Spleen (tissue), 7 donors: ENCODE results near the gene KCTD5.

Experiments used
- POLR2A ChIP-seq, 3 donors: fragments of 450-650 bp; IDR thresholded peaks; one replicate each; pipeline ENCODE4 v1.5.1; 2017; ENCODE audit warnings: antibody characterized with exemption in 3 of 3, mild to moderate bottlenecking in 1 of 3
- POLR2AphosphoS5 ChIP-seq, 3 donors: sonication (generic); formaldehyde crosslinking; IDR thresholded peaks; one replicate each; pipeline ENCODE4 v1.5.1; 2017; ENCODE audit warnings: antibody characterized with exemption in 3 of 3
- TF ChIP-seq, protein P1 (sequence below), 11 experiments: fragments of 200-600 bp in 7 of 11; fragments of 450-650 bp in 4 of 11; sonication (generic) in 4 of 11; IDR thresholded peaks in 8 of 11; conservative IDR thresholded peaks in 3 of 11; 1 replicate in 7 of 11; 2 replicates in 4 of 11; pipeline versions ENCODE4 v1.4.0 to v1.8.0; 2016 to 2021; ENCODE audit warnings: antibody characterized with exemption in 11 of 11, inconsistent platforms in 4 of 11, mild to moderate bottlenecking in 1 of 11
- donor health status: DM: no; HTN: no; CAD: no; lungs with moderate emphysema.
- donor health status: DM: no; HTN: no; CAD: no.
- donor health status: DM: no; HTN: no; CAD: no.

DNA sequence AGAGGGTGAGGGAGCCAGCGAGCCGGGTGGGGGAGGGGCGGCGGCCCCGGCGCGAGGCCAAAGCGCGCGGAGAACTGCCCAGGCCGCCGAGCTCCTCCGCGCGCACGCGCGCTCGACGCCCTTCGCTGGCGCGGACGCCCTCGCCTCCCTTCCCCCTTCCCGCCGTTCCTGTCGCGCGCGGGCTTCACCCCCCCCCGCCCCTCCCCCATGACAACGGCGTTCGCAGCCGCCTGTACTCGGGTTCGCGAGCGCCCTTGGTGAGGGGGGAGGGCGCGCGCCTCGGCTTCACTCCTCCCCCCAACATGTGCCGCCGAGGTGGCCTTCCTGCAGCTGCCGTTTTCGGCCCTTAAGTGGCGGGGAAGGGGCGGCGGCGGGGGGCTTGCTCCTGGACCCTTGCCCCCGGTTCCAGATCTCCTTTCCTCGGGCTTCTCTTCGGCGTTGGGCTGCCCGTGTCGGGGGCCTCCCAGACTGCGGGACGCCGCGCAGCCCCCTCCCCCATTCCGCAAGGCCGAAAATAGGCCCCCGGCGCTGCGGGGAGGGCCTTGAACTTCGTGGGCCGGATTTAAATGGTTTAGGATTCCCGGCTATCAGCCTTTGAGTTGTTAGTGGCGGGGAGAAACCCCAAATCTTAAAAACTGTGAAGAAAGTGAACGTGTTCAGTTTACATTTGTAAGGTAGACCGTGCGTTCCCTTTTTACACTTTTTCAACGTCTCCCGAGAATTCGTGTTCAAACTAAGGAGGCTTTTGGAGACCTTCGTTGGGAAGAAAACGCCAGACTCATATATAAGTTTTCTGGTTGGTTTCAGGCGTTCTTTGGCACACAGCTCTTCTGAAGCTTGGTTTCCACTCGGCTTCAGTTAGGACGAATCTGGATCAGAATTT is 70.8 kb downstream of the KCTD5 start:
- TF ChIP-seq, protein P1, sequence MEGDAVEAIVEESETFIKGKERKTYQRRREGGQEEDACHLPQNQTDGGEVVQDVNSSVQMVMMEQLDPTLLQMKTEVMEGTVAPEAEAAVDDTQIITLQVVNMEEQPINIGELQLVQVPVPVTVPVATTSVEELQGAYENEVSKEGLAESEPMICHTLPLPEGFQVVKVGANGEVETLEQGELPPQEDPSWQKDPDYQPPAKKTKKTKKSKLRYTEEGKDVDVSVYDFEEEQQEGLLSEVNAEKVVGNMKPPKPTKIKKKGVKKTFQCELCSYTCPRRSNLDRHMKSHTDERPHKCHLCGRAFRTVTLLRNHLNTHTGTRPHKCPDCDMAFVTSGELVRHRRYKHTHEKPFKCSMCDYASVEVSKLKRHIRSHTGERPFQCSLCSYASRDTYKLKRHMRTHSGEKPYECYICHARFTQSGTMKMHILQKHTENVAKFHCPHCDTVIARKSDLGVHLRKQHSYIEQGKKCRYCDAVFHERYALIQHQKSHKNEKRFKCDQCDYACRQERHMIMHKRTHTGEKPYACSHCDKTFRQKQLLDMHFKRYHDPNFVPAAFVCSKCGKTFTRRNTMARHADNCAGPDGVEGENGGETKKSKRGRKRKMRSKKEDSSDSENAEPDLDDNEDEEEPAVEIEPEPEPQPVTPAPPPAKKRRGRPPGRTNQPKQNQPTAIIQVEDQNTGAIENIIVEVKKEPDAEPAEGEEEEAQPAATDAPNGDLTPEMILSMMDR (IDR thresholded peaks at IDR 0.05 in 8 of 11, conservative IDR thresholded peaks at IDR 0.05 in 3 of 11), result no peak
- no peak for TF ChIP-seq POLR2AphosphoS5 (IDR thresholded peaks at IDR 0.05)
- TF ChIP-seq POLR2A (IDR thresholded peaks at IDR 0.05), result no peak
